OCI-LY7 (cell line): ENCODE measurements around the gene KLHDC3. TPM values are rescaled to one million over a fixed set of nuclear protein-coding genes. Genes with fewer than 3 reads are reported as not detected.

Source experiments
- BruUV-seq: library from RNA; stranded (reverse); fragments of 400-500 nt; replicated peaks from 2 replicates; lab custom pipeline; 2021; lab: Mats Ljungman, UMichigan
- CTCF ChIA-PET: fragments of 300-600 bp; sonication (Branson Sonifier 250); formaldehyde crosslinking; loops from one replicate; lab custom pipeline; 2022; ENCODE audit warnings: antibody characterized with exemption; ENCODE audit not compliant: unreplicated experiment; lab: Charles Lee
- POLR2A ChIA-PET: fragments of 300-600 bp; sonication (Branson Sonifier 250); formaldehyde crosslinking; loops from one replicate; lab custom pipeline; 2022; ENCODE audit warnings: antibody characterized with exemption; lab: Charles Lee
- DNase-seq: peaks from one replicate; pipeline ENCODE4 v3.0.0-alpha.2; 2015; ENCODE audit warnings: low spot score
- H2AFZ ChIP-seq: fragments of 200-600 bp; sonication (generic), shearing (Covaris generic); 2 replicates; pipeline ENCODE4 v1.6.1; 2014; ENCODE audit warnings: mild to moderate bottlenecking, antibody characterized with exemption, low read length, moderate library complexity
- H3K27ac ChIP-seq: fragments of 200-600 bp; sonication (generic); 2 replicates; pipeline ENCODE4 v1.5.1; 2014; ENCODE audit warnings: mixed run types, low read depth, mild to moderate bottlenecking, moderate library complexity, low read length, inconsistent platforms; ENCODE audit not compliant: poor library complexity, severe bottlenecking
- H3K36me3 ChIP-seq: fragments of 200-600 bp; sonication (generic); 2 replicates; pipeline ENCODE4 v1.6.1; 2014; ENCODE audit warnings: mild to moderate bottlenecking, antibody characterized with exemption, low read length, moderate library complexity, mixed read lengths; ENCODE audit not compliant: insufficient read depth
- H3K4me1 ChIP-seq: fragments of 200-600 bp; sonication (generic); 2 replicates; pipeline ENCODE4 v1.5.1; 2014; ENCODE audit warnings: mild to moderate bottlenecking, low read length; ENCODE audit not compliant: insufficient read depth, poor library complexity, severe bottlenecking
- H3K4me2 ChIP-seq: fragments of 200-600 bp; sonication (generic); 2 replicates; pipeline ENCODE4 v1.6.1; 2014; ENCODE audit warnings: mild to moderate bottlenecking, low read length
- H3K4me3 ChIP-seq: fragments of 200-600 bp; sonication (generic); 2 replicates; pipeline ENCODE4 v1.5.1; 2014; ENCODE audit warnings: mild to moderate bottlenecking, low read depth, low read length; ENCODE audit not compliant: poor library complexity, severe bottlenecking
- H3K79me2 ChIP-seq: fragments of 200-600 bp; sonication (generic); 2 replicates; pipeline ENCODE4 v1.6.1; 2016; ENCODE audit warnings: low read depth, mild to moderate bottlenecking, low read length, moderate library complexity, mixed read lengths; ENCODE audit not compliant: insufficient read depth
- H3K9me2 ChIP-seq: fragments of 200-600 bp; sonication (generic); 2 replicates; pipeline ENCODE4 v1.6.1; 2016; ENCODE audit warnings: mild to moderate bottlenecking, low read length, mixed read lengths; ENCODE audit not compliant: insufficient read depth
- H3K9me3 ChIP-seq: fragments of 200-600 bp; sonication (generic); 2 replicates; pipeline ENCODE4 v1.6.1; 2014; ENCODE audit warnings: mild to moderate bottlenecking, mixed run types, low read length, mixed read lengths
- H4K20me1 ChIP-seq: fragments of 200-600 bp; sonication (generic); 2 replicates; pipeline ENCODE4 v1.6.1; 2014; ENCODE audit warnings: mild to moderate bottlenecking, antibody characterized with exemption, low read length, moderate library complexity, mixed read lengths; ENCODE audit not compliant: insufficient read depth
- EZH2phosphoT487 ChIP-seq: fragments of 200-600 bp; sonication (generic); IDR thresholded peaks from 2 replicates; pipeline ENCODE4 v1.6.1; 2018; ENCODE audit warnings: low read depth, borderline replicate concordance, mild to moderate bottlenecking, mixed run types, antibody characterized with exemption, low read length, moderate library complexity, mixed read lengths
- intact Hi-C: fragments of 100-400 bp; cut with micrococcal nuclease; formaldehyde crosslinking; loops from one replicate; pipeline ENCODE4 v1.10.0; 2022; ENCODE audit not compliant: unreplicated experiment
- total RNA-seq, 2 experiments: library from RNA; depleted of rRNA in 1 of 2; stranded (reverse); fragments of >200 nt in 1 of 2; shearing (Covaris generic) in 1 of 2; gene quantifications; 2 replicates each; pipeline ENCODE4 v1.2.3, GENCODE V29; 2014 to 2022
- TF ChIP-seq, protein P1 (sequence below): fragments of 200-600 bp; sonication (generic); conservative IDR thresholded peaks from 2 replicates; pipeline ENCODE4 v1.5.1; 2014; ENCODE audit warnings: mild to moderate bottlenecking, antibody characterized with exemption, low read length, moderate library complexity, mixed read lengths

The KLHDC3 gene
- total RNA-seq, 2 experiments from 2014 or later, result 89.9 to 91.4 TPM

DNA sequence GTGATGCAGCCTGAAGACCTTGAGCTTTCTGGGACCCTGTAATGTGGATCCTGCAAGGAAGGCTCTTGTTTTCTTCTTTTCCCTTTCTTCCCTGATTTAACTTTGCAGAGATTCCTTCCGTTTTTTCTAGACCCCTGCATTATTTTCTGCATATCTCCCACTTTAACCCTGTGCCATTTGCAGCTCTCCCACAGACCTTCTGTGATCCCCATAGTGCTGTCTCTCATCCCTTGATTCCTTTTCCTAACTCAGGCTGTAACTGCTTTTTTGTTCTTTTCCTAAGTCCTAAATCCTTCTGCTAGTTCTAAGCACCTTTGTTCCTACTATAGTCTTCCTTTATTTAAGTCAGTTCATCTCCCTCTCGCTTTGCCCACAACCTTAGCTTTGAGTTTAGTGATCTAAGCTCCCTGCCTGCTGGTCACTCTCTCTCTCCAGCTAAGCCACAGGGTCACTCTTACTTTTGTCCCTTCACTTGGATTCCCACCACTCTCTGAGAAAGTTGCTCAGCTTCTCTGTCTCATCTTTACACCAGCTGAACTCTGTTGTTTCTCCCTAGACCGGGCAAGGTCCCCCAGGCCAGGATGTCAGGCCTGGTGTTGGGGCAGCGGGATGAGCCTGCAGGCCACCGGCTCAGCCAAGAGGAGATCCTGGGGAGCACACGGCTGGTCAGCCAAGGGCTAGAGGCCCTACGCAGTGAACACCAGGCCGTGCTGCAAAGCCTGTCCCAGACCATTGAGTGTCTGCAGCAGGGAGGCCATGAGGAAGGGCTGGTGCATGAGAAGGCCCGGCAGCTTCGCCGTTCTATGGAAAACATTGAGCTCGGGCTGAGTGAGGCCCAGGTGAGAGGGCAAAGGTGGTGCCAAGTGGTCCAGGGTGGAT is 46.9 kb downstream of the KLHDC3 start:
- Histone ChIP-seq H3K27ac (no peak overlapping the region), H2AFZ (no peak overlapping the region), H3K36me3 (peaks cover 4% of the 10 kb centered on the region), H3K4me1 (peaks cover 17% of the 10 kb centered on the region), H3K4me2 (peak overlapping the region; percentile 97), H3K79me2 (peaks cover 17% of the 10 kb centered on the region), H3K9me3 (no peaks in the 10 kb centered on the region), H3K4me3 (no peak overlapping the region), H4K20me1 (no peaks in the 10 kb centered on the region), H3K9me2 (no peaks in the 10 kb centered on the region)
- POLR2A ChIA-PET, result interaction anchor here (0.6 to 0.7 kb wide), 4 partner anchors 66 to 460 kb away, joined by 3 read pairs; no protein-coding TSS in a partner anchor
- intact Hi-C loops, result no loop called here
- no TSS peak for BruUV-seq
- TF ChIP-seq, protein P1, sequence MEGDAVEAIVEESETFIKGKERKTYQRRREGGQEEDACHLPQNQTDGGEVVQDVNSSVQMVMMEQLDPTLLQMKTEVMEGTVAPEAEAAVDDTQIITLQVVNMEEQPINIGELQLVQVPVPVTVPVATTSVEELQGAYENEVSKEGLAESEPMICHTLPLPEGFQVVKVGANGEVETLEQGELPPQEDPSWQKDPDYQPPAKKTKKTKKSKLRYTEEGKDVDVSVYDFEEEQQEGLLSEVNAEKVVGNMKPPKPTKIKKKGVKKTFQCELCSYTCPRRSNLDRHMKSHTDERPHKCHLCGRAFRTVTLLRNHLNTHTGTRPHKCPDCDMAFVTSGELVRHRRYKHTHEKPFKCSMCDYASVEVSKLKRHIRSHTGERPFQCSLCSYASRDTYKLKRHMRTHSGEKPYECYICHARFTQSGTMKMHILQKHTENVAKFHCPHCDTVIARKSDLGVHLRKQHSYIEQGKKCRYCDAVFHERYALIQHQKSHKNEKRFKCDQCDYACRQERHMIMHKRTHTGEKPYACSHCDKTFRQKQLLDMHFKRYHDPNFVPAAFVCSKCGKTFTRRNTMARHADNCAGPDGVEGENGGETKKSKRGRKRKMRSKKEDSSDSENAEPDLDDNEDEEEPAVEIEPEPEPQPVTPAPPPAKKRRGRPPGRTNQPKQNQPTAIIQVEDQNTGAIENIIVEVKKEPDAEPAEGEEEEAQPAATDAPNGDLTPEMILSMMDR, result no peak
- no peak for DNase-seq
- CTCF ChIA-PET, result interaction anchor here (0.6 to 1.0 kb wide), 4 partner anchors 82 to 131 kb away, joined by 3 to 4 read pairs (median 3); no protein-coding TSS in a partner anchor

DNA sequence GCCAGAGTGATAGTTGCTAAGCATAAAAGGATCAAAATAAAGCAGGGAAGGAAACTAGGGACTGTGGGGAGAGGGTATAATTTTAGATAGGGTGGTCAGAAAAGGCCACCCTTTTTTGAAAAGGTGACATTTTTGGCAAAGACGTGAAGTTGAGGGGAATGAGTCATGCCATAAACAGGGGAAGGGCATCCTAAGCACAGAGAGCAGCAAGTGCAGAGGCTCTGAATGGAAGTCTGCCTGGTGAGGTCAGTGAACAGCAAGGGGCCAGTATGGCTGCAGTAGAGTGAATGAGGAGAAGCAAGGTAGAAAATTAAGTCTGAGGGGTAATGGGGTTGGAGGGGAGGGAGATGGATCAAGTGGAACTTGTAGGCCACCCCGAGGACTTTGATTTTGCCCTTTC is 47.8 kb downstream of the KLHDC3 start:
- CTCF ChIA-PET, result interaction anchor here (0.6 kb wide), 1 partner anchor 132 kb away, joined by 3 read pairs; no protein-coding TSS in a partner anchor
- H4K20me1 ChIP-seq, result no peaks in the 10 kb centered on the region
- H3K27ac ChIP-seq, result no peak overlapping the region
- peaks cover 17% of the 10 kb centered on the region for H3K4me1 ChIP-seq
- intact Hi-C loops, result no loop called here
- TF ChIP-seq, protein P1, result no peak
- TF ChIP-seq EZH2phosphoT487, result no peak
- H3K4me2 ChIP-seq, result no peak overlapping the region
- H3K9me3 ChIP-seq, result no peaks in the 10 kb centered on the region
- no peaks in the 10 kb centered on the region for H3K9me2 ChIP-seq
- no peaks in the 10 kb centered on the region for H3K36me3 ChIP-seq
- no peak overlapping the region for H3K4me3 ChIP-seq
- BruUV-seq, result no TSS peak
- H3K79me2 ChIP-seq, result peaks cover 17% of the 10 kb centered on the region
- no peak overlapping the region for H2AFZ ChIP-seq
- DNase-seq, result no peak
- POLR2A ChIA-PET, result interaction anchor here (0.7 kb wide), 1 partner anchor 92 kb away, joined by 3 read pairs; no protein-coding TSS in a partner anchor

DNA sequence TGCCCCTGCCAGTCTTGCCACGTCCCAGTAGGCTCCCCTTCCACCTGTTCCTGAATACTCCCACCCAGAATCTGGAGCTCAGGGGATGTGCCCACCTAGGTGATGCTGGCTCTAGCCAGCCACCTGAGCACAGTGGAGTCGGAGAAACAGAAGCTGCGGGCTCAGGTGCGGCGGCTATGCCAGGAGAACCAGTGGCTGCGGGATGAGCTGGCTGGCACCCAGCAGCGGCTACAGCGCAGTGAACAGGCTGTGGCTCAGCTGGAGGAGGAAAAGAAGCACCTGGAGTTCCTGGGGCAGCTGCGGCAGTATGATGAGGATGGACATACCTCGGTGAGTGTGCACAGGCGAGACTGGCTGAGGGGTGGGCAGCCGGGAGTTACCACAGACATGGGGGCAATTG is 48.8 kb downstream of the KLHDC3 start:
- Histone ChIP-seq H3K4me3 (no peak overlapping the region), H4K20me1 (no peaks in the 10 kb centered on the region), H3K36me3 (no peaks in the 10 kb centered on the region), H3K9me3 (no peaks in the 10 kb centered on the region), H3K79me2 (peaks cover 13% of the 10 kb centered on the region), H3K4me2 (no peak overlapping the region), H2AFZ (no peak overlapping the region), H3K27ac (no peak overlapping the region), H3K9me2 (no peaks in the 10 kb centered on the region), H3K4me1 (peaks cover 15% of the 10 kb centered on the region)
- DNase-seq, result no peak
- CTCF ChIA-PET, result no interaction called here
- POLR2A ChIA-PET, result no interaction called here
- TF ChIP-seq EZH2phosphoT487, result no peak
- TF ChIP-seq, protein P1, result no peak
- BruUV-seq, result no TSS peak
- intact Hi-C loops, result no loop called here
